Activated CD4-positive, alpha-beta T cell treated with anti-CD3 and anti-CD28 coated beads, Interleukin-2, amount 10 ng/mL, durations not matched to agents 24 days and 14 days (primary cell): ENCODE results near the gene GLIS2. TPM values are rescaled to one million over a fixed set of nuclear protein-coding genes. Genes with fewer than 3 reads are reported as not detected.

Source experiments
- DNase-seq: peaks from one replicate; pipeline ENCODE4 v3.0.0; 2022
- H3K27ac Mint-ChIP-seq: one replicate; pipeline ENCODE4 v1.8.0; 2022; ENCODE audit warnings: mild to moderate bottlenecking, mixed read lengths
- H3K27me3 Mint-ChIP-seq: one replicate; pipeline ENCODE4 v1.8.0; 2022; ENCODE audit warnings: mixed read lengths
- H3K36me3 Mint-ChIP-seq: one replicate; pipeline ENCODE4 v1.8.0; 2022; ENCODE audit warnings: low read depth, mild to moderate bottlenecking, mixed read lengths
- H3K4me1 Mint-ChIP-seq: one replicate; pipeline ENCODE4 v1.8.0; 2021; ENCODE audit warnings: mixed read lengths
- H3K4me3 Mint-ChIP-seq: one replicate; pipeline ENCODE4 v1.8.0; 2022; ENCODE audit warnings: mild to moderate bottlenecking, moderate library complexity, mixed read lengths
- H3K9me3 Mint-ChIP-seq: one replicate; pipeline ENCODE4 v1.8.0; 2021; ENCODE audit warnings: mixed read lengths
- intact Hi-C: fragments of 100-400 bp; cut with micrococcal nuclease; formaldehyde crosslinking; loops from one replicate; pipeline ENCODE4 v1.15.1; 2023
- total RNA-seq: library from RNA; stranded (reverse); gene quantifications from 2 replicates; pipeline ENCODE4 v1.2.3, GENCODE V29; 2022

The GLIS2 gene
- total RNA-seq, 1 donor from 2014 or later: 1.4 TPM

- peak; percentile 88 for DNase-seq
- intact Hi-C loops: no loop called here
- no peak overlapping the region for H3K4me3 Mint-ChIP-seq
- H3K27me3 Mint-ChIP-seq: peaks cover 4% of the 10 kb centered on the region
- H3K27ac Mint-ChIP-seq: no peak overlapping the region
- no peaks in the 10 kb centered on the region for H3K36me3 Mint-ChIP-seq
- peaks cover 11% of the 10 kb centered on the region for H3K4me1 Mint-ChIP-seq
- no peaks in the 10 kb centered on the region for H3K9me3 Mint-ChIP-seq
These were observed 3.9 kb downstream of the GLIS2 start for GRCh38 chr16:4319454-4320421.

GRCh38 chr16:4320571-4321137, 4.8 kb downstream of the GLIS2 start:
- Mint-ChIP-seq H3K36me3 (no peaks in the 10 kb centered on the region), H3K9me3 (no peaks in the 10 kb centered on the region), H3K27me3 (peaks cover 2% of the 10 kb centered on the region), H3K27ac (no peak overlapping the region), H3K4me3 (no peak overlapping the region), H3K4me1 (peaks cover 9% of the 10 kb centered on the region)
- no peak for DNase-seq
- intact Hi-C loops: no loop called here

GRCh38 chr16:4321286-4322120, 5.6 kb downstream of the GLIS2 start:
- no peak overlapping the region for H3K4me3 Mint-ChIP-seq
- peaks cover 9% of the 10 kb centered on the region for H3K4me1 Mint-ChIP-seq
- no peak overlapping the region for H3K27ac Mint-ChIP-seq

GRCh38 chr16:4322121-4323052, 6.5 kb downstream of the GLIS2 start:
- Mint-ChIP-seq H3K9me3 (no peaks in the 10 kb centered on the region), H3K4me1 (peaks cover 9% of the 10 kb centered on the region), H3K27ac (no peak overlapping the region), H3K36me3 (no peaks in the 10 kb centered on the region), H3K4me3 (no peak overlapping the region), H3K27me3 (peaks cover 3% of the 10 kb centered on the region)
- intact Hi-C loops: no loop called here
- peak; percentile 57 for DNase-seq

More at GRCh38 chr16:4321286-4322120, 5.6 kb downstream of the GLIS2 start:
- H3K9me3 Mint-ChIP-seq: no peaks in the 10 kb centered on the region
- peak; percentile 55 for DNase-seq
- peaks cover 5% of the 10 kb centered on the region for H3K27me3 Mint-ChIP-seq
- no peaks in the 10 kb centered on the region for H3K36me3 Mint-ChIP-seq
- intact Hi-C loops: no loop called here

GRCh38 chr16:4323071-4323844, 7.4 kb downstream of the GLIS2 start:
- Mint-ChIP-seq H3K36me3 (no peaks in the 10 kb centered on the region), H3K27ac (no peak overlapping the region), H3K27me3 (peaks cover 6% of the 10 kb centered on the region), H3K9me3 (no peaks in the 10 kb centered on the region), H3K4me3 (no peak overlapping the region), H3K4me1 (peaks cover 7% of the 10 kb centered on the region)
- intact Hi-C loops: no loop called here
- no peak for DNase-seq

- no peak overlapping the region for H3K27ac Mint-ChIP-seq
- H3K4me1 Mint-ChIP-seq: peaks cover 7% of the 10 kb centered on the region
These were observed 8.1 kb downstream of the GLIS2 start for GRCh38 chr16:4323845-4324488.

GRCh38 chr16:4324492-4325252, 8.8 kb downstream of the GLIS2 start:
- intact Hi-C loops: loop anchor here (5.0 kb wide), 1 partner anchor 52 kb away; the partner anchor contains the start of gene TFAP4
- no peaks in the 10 kb centered on the region for H3K36me3 Mint-ChIP-seq
- peaks cover 8% of the 10 kb centered on the region for H3K27me3 Mint-ChIP-seq
- H3K4me1 Mint-ChIP-seq: peaks cover under 1% of the 10 kb centered on the region
- H3K27ac Mint-ChIP-seq: no peak overlapping the region
- no peaks in the 10 kb centered on the region for H3K9me3 Mint-ChIP-seq
- no peak for DNase-seq
- no peak overlapping the region for H3K4me3 Mint-ChIP-seq

More at GRCh38 chr16:4323845-4324488, 8.1 kb downstream of the GLIS2 start:
- Mint-ChIP-seq H3K4me3 (no peak overlapping the region), H3K27me3 (peaks cover 8% of the 10 kb centered on the region), H3K9me3 (no peaks in the 10 kb centered on the region), H3K36me3 (no peaks in the 10 kb centered on the region)
- intact Hi-C loops: no loop called here
- DNase-seq: no peak

GRCh38 chr16:4325253-4325758, 9.4 kb downstream of the GLIS2 start:
- Mint-ChIP-seq H3K27me3 (peaks cover 8% of the 10 kb centered on the region), H3K9me3 (no peaks in the 10 kb centered on the region), H3K4me1 (no peaks in the 10 kb centered on the region), H3K36me3 (no peaks in the 10 kb centered on the region), H3K4me3 (no peak overlapping the region), H3K27ac (no peak overlapping the region)
- intact Hi-C loops: loop anchor here (5.0 kb wide), 1 partner anchor 53 kb away; the partner anchor contains the start of gene TFAP4
- DNase-seq: no peak

- no peaks in the 10 kb centered on the region for H3K36me3 Mint-ChIP-seq
- peaks cover 8% of the 10 kb centered on the region for H3K27me3 Mint-ChIP-seq
- intact Hi-C loops: loop anchor here (2.0 to 5.0 kb wide), 2 partner anchors 19 to 55 kb away; partner anchors contain the start of gene TFAP4
- H3K4me3 Mint-ChIP-seq: peak overlapping the region; percentile 51
- H3K4me1 Mint-ChIP-seq: no peaks in the 10 kb centered on the region
- peak; percentile 60 for DNase-seq
- H3K27ac Mint-ChIP-seq: no peak overlapping the region
- no peaks in the 10 kb centered on the region for H3K9me3 Mint-ChIP-seq
These were observed 11.6 kb downstream of the GLIS2 start for GRCh38 chr16:4327386-4328045.

GRCh38 chr16:4328046-4328781, 12.3 kb downstream of the GLIS2 start:
- no peaks in the 10 kb centered on the region for H3K9me3 Mint-ChIP-seq
- no peaks in the 10 kb centered on the region for H3K36me3 Mint-ChIP-seq
- peak; percentile 82 for DNase-seq
- no peaks in the 10 kb centered on the region for H3K4me1 Mint-ChIP-seq
- peak overlapping the region; percentile 51 for H3K4me3 Mint-ChIP-seq
- intact Hi-C loops: loop anchor here (2.0 to 5.0 kb wide), 2 partner anchors 19 to 56 kb away; partner anchors contain the start of gene TFAP4
- H3K27me3 Mint-ChIP-seq: peaks cover 8% of the 10 kb centered on the region
- no peak overlapping the region for H3K27ac Mint-ChIP-seq
